ENCODE measurements around the gene GLB1L3.

Gene GLB1L3

GRCh38 chr11:134275534-134276395 lies at the start of gene GLB1L3:
TSS of gene GLB1L3 (plus strand) at chr11:134276379. CDS start at chr11:134276741, 362 bp downstream.
- DNase-seq (ENCODE audit: low read depth) = peak; percentile 57

GRCh38 chr11:134226806-134227325 lies 49.3 kb upstream of the GLB1L3 start:
- no peak for DNase-seq (ENCODE audit: low read depth)

DNA sequence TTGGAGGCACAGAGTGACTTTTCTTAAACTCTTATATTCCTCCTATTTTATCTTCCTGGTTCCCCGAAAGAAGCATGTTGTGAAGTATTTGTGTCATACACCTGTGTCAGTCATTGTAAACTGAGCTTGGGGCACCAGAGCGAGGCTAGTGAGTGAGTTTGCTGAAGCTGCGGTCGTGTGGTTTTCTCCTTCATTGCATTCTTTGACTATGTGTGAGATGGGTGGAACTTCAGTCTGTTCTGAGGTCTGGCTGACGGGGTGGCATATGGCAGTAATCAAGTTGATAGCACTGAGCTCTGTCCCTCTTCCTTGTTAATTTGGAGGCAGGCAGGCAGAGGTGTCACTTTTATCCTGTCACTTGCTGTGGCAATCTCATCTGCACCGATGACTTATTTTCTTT lies 47.6 kb upstream of the GLB1L3 start:
- DNase-seq (ENCODE audit: low read depth) = no peak

DNA sequence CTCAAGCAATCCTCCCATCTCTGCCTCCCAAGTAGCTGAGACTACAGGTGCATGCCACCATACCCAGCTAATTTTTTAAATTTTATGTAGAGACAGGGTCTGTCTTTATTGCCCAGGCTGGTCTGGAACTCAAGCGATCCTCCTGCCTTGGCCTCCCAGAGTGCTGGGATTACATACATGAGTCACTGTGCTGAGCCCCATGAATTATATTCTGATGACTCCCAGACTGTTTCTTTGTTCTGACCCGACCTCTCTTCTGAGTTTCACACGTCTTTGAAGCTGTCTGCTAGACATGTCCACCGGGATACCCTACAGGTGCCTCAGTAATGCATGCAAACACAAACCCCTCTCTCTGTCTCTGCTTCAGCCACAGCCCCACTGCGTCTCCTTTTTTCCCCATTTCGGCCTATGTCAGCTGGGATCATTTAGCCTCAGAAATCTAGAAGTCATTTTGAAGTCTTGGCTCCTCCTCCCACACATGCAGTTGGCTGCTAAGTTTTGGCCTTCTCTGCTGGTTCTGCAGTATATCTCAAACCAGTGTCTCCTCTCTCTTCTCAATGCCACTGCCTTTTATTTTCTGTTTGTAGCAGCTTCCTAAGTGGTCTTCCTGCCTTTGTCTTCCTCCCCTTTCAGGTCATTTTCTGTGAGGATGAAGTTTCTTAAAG lies 46.9 kb upstream of the GLB1L3 start:
- DNase-seq (ENCODE audit: low read depth) = no peak

GRCh38 chr11:134230339-134230738 lies 45.8 kb upstream of the GLB1L3 start:
- DNase-seq (ENCODE audit: low read depth) = no peak

DNA sequence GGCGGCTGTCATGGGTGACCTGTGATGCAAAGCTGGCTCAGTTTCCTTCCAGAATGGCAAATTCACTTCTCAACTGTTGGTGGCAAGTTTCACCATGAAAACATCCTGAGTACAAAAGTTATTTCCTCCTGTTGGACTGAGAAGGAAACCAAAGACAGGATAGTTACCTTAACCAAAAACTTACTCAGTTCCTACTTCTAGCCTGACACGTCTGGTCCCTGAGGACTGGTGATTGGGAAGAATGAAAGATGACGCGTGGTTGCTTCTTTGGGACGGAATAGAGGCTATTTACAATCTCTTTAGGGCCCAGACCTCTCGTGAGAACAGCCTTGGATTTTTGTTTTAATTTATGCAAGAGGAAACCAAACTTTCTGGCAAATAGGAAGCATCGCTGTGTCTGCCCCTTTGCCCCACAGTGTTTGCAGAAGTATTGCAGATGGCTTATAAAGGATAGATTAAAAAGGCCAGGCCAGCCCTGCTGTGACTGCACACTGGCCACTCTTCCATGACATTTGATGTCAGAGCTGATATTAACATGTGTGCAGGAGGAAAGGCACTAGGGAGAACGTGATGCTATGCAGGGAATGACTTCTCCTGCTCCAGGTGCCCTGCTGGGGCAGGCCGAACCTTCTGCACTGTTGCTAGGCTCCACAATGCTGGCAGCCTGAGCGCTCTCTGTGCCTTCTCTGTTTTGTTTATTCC lies 44.1 kb upstream of the GLB1L3 start:
- DNase-seq (ENCODE audit: low read depth) = no peak

- DNase-seq (ENCODE audit: low read depth) = no peak
Observed at GRCh38 chr11:134233729-134234179, 42.4 kb upstream of the GLB1L3 start.

GRCh38 chr11:134235399-134235798 lies 40.8 kb upstream of the GLB1L3 start:
- no peak for DNase-seq (ENCODE audit: low read depth)

GRCh38 chr11:134236834-134237556 lies 39.2 kb upstream of the GLB1L3 start:
- DNase-seq (ENCODE audit: low read depth) = no peak

DNA sequence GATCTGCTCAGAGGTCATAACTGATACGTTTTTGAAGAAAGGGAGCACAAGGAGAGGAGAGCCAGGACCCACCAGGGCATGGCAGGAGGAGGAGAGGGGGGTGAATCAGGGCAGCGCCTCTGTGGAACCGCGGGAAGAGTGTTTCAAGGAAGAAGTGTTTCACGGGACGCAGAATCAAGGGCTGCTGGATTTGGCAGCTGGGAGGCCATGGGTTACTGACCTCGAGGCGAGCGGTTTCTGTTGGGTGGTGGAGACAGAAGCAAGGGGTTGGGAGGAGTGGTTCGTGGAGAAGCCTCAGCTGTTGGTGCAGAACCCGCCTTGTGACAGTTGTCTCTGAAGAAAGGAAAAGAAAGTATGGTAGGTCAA lies 38.6 kb upstream of the GLB1L3 start:
- no peak for DNase-seq (ENCODE audit: low read depth)

GRCh38 chr11:134238956-134239355 lies 37.2 kb upstream of the GLB1L3 start:
- no peak for DNase-seq (ENCODE audit: low read depth)

- DNase-seq (ENCODE audit: low read depth) = no peak
Observed at GRCh38 chr11:134240592-134240991, 35.6 kb upstream of the GLB1L3 start.

GRCh38 chr11:134242376-134242775 lies 33.8 kb upstream of the GLB1L3 start:
- no peak for DNase-seq (ENCODE audit: low read depth)

DNA sequence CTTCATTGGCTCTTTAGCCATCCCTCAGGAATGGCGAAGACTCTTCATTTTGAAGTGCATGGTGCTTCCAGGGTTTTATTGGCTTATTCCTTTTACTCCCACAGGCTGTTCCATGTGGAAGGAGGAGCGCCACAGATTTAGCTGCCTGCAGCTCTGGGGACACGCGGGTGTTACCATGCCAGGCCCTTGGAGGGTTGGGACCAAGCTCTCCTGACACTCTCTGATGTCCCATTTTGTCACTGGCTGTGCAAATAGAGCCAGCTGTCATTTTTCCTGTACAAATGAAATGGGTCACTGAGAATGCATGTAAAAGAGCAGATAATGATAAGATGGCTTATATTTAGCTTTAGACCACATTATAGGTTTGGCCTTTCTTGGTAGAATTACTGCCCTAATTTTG lies 32.3 kb upstream of the GLB1L3 start:
- DNase-seq (ENCODE audit: low read depth) = no peak

DNA sequence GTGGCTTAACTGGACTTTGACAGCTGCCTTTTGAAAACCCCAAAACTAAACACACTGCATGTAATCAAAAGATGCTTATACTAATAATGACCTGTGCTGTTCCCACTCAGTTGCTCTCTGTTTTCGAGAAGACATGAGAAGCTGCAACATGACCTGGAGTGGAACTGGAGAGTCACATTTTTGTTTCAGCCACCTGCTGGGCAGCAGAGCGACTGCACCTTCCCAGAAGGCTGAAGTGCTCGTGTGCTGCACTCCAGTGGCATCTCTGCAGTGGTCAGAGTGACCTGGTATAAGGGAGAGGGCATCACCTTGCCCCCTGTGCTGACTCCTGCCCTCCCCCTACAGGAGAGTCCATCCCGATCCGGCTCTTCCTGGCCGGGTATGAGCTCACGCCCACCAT lies 31.6 kb upstream of the GLB1L3 start:
- DNase-seq (ENCODE audit: low read depth) = no peak

DNA sequence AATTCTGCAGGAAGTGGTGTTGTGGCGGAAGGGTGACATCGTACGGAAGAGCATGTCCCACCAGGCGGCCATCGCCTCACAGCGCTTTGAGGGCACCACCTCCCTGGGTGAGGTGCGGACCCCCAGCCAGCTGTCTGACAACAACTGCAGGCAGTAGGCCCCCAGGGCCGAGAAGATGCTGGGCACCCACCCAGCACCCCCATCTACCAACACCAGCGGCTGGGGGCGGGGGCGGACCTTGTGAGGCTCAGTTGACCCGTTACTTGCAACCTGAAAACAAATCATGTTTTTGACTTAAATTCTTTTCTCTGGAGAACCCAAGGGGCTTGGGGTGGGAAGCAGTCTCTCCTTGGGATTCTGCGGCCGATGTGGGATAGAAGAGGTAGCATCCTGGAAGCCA lies 30.7 kb upstream of the GLB1L3 start:
- DNase-seq (ENCODE audit: low read depth) = no peak

GRCh38 chr11:134246100-134246499 lies 30.1 kb upstream of the GLB1L3 start:
- DNase-seq (ENCODE audit: low read depth) = no peak

- no peak for DNase-seq (ENCODE audit: low read depth)
Observed at GRCh38 chr11:134246678-134247077, 29.5 kb upstream of the GLB1L3 start.

DNA sequence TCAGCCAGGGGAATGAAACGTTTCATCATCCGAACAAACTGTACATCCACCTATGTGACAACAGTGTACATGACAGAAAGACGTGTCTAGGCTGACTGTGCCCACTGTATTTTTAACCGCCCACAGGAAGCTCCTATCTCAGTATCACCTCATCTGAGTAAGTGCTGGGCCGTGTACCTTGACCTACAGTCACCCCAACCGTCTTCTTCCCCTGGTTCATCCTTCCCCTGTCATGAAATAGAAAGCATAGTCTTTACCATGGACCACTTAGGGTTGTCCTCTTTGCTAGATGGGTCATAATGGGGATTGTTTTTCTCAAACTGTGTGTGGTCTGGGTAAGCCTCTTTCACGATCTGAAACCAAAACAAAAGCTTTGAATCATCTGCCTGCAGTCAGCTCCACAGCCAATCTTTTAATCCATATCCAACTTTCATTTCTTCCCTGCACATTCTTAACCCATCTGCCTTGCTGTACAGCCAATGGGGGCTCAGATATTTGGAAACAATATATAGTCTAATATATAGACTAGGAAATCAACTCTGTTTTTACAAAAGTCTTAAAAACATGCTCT lies 27.2 kb upstream of the GLB1L3 start:
- no peak for DNase-seq (ENCODE audit: low read depth)

- no peak for DNase-seq (ENCODE audit: low read depth)
Observed at GRCh38 chr11:134250246-134250645, 25.9 kb upstream of the GLB1L3 start.

DNA sequence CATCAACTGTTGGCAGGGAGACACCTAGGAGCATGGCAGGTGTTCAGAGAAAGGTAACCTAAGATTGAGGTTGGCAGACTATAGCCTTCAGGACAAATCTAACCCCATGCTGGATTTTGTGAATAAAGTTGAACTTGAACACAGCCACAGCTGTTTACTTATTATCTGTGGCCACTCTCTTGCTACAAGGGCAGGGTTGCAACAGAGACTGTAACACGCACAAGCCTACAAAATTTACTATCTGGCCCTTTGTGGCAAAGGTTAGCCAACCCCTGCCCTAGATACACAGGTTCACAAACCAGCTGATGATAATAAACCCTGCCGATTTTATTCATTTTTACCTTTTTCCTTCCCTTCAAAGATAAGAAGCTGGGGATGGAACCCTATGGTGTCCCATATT lies 25.5 kb upstream of the GLB1L3 start:
- DNase-seq (ENCODE audit: low read depth) = no peak

Data from stimulated activated CD8-positive, alpha-beta memory T cell treated with anti-CD3 and anti-CD28 coated beads, Interleukin-4, amount 100 ng/mL, for 24 hours (primary cell).